GM21447 (cell line): ENCODE data around the gene CYGB.
A peak's percentile ranks its signal among the peaks of the same experiment; 100 is the strongest.
"Not testable (repeated sequence)": the region's sequence is repeated elsewhere in the genome, so short reads cannot be mapped to it uniquely, and the experiment has no call there.

Source experiments
- ATAC-seq: cut with Tn5 transposase; IDR thresholded peaks from one replicate; pipeline ENCODE4 v1.9.1; 2021; ENCODE audit not compliant: unreplicated experiment

CYGB gene

GRCh38 chr17:76524598-76525512 lies 12.7 kb downstream of the CYGB start:
- no peak for ATAC-seq

GRCh38 chr17:76523084-76524037 lies 14.1 kb downstream of the CYGB start:
- no peak for ATAC-seq

- ATAC-seq: not testable (repeated sequence)
Observed at GRCh38 chr17:76521683-76522082, 15.8 kb downstream of the CYGB start.

- no peak for ATAC-seq
Observed at GRCh38 chr17:76521262-76521661, 16.2 kb downstream of the CYGB start.

GRCh38 chr17:76519048-76519966 lies 18.2 kb downstream of the CYGB start:
- no peak for ATAC-seq

- no peak for ATAC-seq
Observed at GRCh38 chr17:76517638-76518038, 19.9 kb downstream of the CYGB start.

- peak; percentile 56 for ATAC-seq
Observed at GRCh38 chr17:76515274-76515949, 22.1 kb downstream of the CYGB start.

GRCh38 chr17:76514355-76514754 lies 23.2 kb downstream of the CYGB start:
- not testable (repeated sequence) for ATAC-seq

GRCh38 chr17:76513306-76513692 lies 24.2 kb downstream of the CYGB start:
- no peak for ATAC-seq

- ATAC-seq: no peak
Observed at GRCh38 chr17:76512366-76513305, 24.9 kb downstream of the CYGB start.

GRCh38 chr17:76511668-76512365 lies 25.7 kb downstream of the CYGB start:
- no peak for ATAC-seq

GRCh38 chr17:76510831-76511244 lies 26.7 kb downstream of the CYGB start:
- no peak for ATAC-seq

- ATAC-seq: not testable (repeated sequence)
Observed at GRCh38 chr17:76508472-76509063, 28.9 kb downstream of the CYGB start.

GRCh38 chr17:76506408-76507345 lies 30.8 kb downstream of the CYGB start:
- ATAC-seq: no peak

GRCh38 chr17:76504117-76504516 lies 33.4 kb downstream of the CYGB start:
- ATAC-seq: no peak

- ATAC-seq: no peak
Observed at GRCh38 chr17:76502341-76503211, 34.9 kb downstream of the CYGB start.
